Left ventricle myocardium inferior (tissue), 1 donor: ENCODE data around the gene C10orf90. TPM values are rescaled to one million over a fixed set of nuclear protein-coding genes. Genes with fewer than 3 reads are reported as not detected.

Source experiments
- DNase-seq: peaks from one replicate; pipeline ENCODE4 v3.0.0-alpha.2; 2020
- H3K27ac ChIP-seq: fragments of 200-600 bp; replicated peaks from 2 replicates; pipeline ENCODE4 v1.8.0; 2021
- H3K27me3 ChIP-seq: fragments of 200-600 bp; 2 replicates; pipeline ENCODE4 v1.8.0; 2021; ENCODE audit warnings: low read depth
- H3K36me3 ChIP-seq: fragments of 200-600 bp; 2 replicates; pipeline ENCODE4 v1.8.0; 2021
- H3K4me1 ChIP-seq: fragments of 200-600 bp; 2 replicates; pipeline ENCODE4 v1.8.0; 2021
- H3K4me3 ChIP-seq: fragments of 200-600 bp; 2 replicates; pipeline ENCODE4 v1.8.0; 2021; ENCODE audit warnings: mild to moderate bottlenecking, moderate library complexity
- H3K9me3 ChIP-seq: fragments of 200-600 bp; replicated peaks from 2 replicates; pipeline ENCODE4 v1.8.0; 2021
- intact Hi-C: fragments of 100-400 bp; cut with micrococcal nuclease; formaldehyde crosslinking; loops from one replicate; pipeline ENCODE4 v1.11.0; 2022
- total RNA-seq: library from RNA; stranded (reverse); fragmentation: NEBNext Ultra II Directional; extraction: Animal tissue kit (Norgen Biotek cat#: 25700); gene quantifications from one replicate; pipeline ENCODE4 v1.2.1, GENCODE V29; 2021
- TF ChIP-seq, protein P1 (sequence below): fragments of 200-600 bp; IDR thresholded peaks from 2 replicates; pipeline ENCODE4 v1.8.0; 2021; ENCODE audit warnings: antibody characterized with exemption, mild to moderate bottlenecking, borderline replicate concordance
- donor health status: DM: no; HTN: yes; CAD: no; lungs with severe emphysema.

Gene C10orf90
- total RNA-seq, 1 donor from 2014 or later = not detected

DNA sequence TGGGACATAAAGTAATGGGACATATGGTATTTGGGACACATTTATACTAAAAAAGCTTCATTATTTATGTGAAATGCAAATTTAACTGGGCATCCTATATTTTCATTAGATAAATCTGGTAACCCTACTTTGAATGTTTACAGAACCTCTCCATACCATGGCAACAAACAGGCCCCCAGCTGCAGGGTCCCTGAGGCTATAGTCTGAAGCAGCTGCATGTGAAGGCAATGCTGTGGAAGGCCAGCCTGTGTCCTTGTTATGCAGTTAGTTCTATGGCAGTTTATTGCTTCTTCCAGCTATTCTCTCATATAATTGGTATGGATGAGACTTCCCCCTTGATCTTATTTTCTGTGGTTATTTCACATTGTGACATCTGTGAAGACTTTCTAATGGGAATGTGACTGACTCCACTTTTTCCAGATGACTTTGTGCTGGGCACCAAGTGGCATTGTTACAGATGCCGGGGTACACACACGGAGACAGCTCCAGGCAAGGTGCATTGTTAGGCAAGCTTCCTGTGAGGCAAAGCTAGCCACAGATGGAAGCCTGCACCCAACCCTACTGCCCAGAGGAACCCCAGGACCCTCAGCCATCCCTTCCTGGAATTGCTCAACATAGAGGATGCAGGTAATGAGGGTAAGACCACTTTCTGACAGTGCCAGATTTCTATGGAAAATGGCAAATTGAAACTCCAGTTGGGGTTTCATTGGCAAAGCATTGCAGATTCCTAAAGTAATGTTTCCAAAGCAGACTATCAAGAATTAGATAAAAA lies 232.7 kb downstream of the C10orf90 start:
- Histone ChIP-seq H3K4me3 (no peak overlapping the region), H3K27me3 (peaks cover 29% of the 10 kb centered on the region), H3K36me3 (no peaks in the 10 kb centered on the region), H3K4me1 (no peaks in the 10 kb centered on the region), H3K27ac (no peak overlapping the region), H3K9me3 (peaks cover 27% of the 10 kb centered on the region)
- intact Hi-C loops = no loop called here
- DNase-seq = no peak
- TF ChIP-seq, protein P1, sequence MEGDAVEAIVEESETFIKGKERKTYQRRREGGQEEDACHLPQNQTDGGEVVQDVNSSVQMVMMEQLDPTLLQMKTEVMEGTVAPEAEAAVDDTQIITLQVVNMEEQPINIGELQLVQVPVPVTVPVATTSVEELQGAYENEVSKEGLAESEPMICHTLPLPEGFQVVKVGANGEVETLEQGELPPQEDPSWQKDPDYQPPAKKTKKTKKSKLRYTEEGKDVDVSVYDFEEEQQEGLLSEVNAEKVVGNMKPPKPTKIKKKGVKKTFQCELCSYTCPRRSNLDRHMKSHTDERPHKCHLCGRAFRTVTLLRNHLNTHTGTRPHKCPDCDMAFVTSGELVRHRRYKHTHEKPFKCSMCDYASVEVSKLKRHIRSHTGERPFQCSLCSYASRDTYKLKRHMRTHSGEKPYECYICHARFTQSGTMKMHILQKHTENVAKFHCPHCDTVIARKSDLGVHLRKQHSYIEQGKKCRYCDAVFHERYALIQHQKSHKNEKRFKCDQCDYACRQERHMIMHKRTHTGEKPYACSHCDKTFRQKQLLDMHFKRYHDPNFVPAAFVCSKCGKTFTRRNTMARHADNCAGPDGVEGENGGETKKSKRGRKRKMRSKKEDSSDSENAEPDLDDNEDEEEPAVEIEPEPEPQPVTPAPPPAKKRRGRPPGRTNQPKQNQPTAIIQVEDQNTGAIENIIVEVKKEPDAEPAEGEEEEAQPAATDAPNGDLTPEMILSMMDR = no peak

DNA sequence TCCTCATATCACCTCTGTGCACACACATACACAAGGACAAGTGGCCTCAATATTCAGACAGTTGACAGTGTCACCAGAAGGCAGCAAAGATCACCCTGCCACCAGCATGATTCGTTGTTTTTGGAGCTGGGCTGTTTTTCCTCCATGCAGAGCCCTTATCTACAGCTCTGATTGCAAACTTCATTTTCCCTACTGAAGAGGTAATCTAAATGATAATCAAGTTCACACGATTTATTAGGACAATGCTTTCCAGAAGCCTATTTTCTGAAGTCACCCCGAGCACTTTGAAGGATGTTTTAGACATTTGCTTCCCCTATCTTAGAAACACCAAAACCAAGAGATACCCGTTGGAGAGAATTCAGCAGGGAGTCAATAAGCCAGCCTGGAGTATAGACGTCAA lies 236.3 kb downstream of the C10orf90 start:
- H3K4me3 ChIP-seq = no peak overlapping the region
- H3K27ac ChIP-seq = no peak overlapping the region
- peaks cover 39% of the 10 kb centered on the region for H3K27me3 ChIP-seq
- no peak for DNase-seq
- H3K9me3 ChIP-seq = peaks cover 16% of the 10 kb centered on the region
- intact Hi-C loops = no loop called here
- H3K36me3 ChIP-seq = no peaks in the 10 kb centered on the region
- TF ChIP-seq, protein P1 = no peak
- H3K4me1 ChIP-seq = no peaks in the 10 kb centered on the region

DNA sequence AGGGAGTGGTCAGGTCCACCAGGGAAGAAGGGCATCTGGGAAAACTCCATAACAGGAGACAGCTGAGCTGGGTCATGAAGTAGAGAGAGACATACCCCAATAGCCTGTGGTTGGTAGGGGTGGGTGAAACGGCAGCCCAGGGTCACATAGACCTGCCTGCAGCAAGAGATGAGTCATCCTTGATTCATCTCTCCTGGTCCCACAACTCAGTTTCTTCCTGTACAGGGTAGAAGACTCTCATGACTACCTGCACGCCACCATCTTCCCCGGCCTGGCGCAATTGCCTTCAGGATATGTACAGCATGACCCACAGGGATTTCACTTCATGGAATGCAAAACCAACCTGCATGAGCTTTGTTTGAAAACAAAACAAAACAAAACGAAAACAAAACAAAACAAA lies 237.1 kb downstream of the C10orf90 start:
- intact Hi-C loops = no loop called here
- no peak overlapping the region for H3K4me3 ChIP-seq
- TF ChIP-seq, protein P1 = no peak
- H3K27me3 ChIP-seq = peaks cover 48% of the 10 kb centered on the region
- no peaks in the 10 kb centered on the region for H3K36me3 ChIP-seq
- no peak overlapping the region for H3K27ac ChIP-seq
- no peaks in the 10 kb centered on the region for H3K4me1 ChIP-seq
- peaks cover 8% of the 10 kb centered on the region for H3K9me3 ChIP-seq
- no peak for DNase-seq

DNA sequence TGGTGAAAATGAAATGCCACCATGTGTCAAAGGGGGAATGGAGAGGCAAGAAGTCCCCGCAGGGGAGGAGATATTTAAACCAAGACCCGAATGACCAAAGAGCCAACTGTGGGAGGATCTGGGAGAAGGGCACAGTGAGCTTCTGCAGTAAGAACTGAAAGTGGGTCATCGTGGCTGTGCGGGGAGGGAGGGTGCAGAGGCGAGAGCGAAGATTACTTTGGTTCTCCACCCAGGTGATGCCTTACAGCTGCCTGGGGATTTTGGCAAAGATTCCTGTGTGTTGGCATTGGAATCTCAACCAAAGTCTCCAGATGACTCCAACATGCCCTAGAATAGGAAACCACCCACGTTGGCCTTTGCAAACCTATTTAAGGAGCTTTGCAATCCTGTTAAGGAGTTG lies 238.0 kb downstream of the C10orf90 start:
- Histone ChIP-seq H3K4me3 (no peak overlapping the region), H3K27ac (no peak overlapping the region), H3K4me1 (no peaks in the 10 kb centered on the region), H3K9me3 (peaks cover under 1% of the 10 kb centered on the region), H3K27me3 (peaks cover 56% of the 10 kb centered on the region), H3K36me3 (no peaks in the 10 kb centered on the region)
- TF ChIP-seq, protein P1 = no peak
- DNase-seq = no peak
- intact Hi-C loops = no loop called here

DNA sequence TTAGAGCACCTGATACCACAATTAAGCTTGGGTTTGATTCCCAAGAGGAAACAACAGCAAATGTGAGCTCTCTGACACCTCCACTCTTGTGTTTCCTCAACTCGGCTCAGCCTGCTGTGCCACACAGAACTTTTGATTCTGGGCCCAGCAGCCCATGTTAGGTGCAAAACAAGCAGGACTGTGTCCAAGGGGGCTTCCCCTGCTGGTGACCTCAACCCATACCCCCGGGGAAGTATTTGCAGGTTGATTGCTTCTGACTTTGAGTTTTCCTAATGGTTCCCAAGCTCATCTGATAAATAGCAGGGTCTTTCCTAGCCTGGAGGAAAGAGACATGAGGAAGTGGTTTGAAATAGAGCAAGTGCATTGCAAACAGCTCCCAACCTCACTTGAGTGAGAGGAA lies 238.7 kb downstream of the C10orf90 start:
- intact Hi-C loops = no loop called here
- DNase-seq = no peak
- H3K27ac ChIP-seq = no peak overlapping the region
- peaks cover 61% of the 10 kb centered on the region for H3K27me3 ChIP-seq
- H3K36me3 ChIP-seq = no peaks in the 10 kb centered on the region
- H3K4me1 ChIP-seq = no peaks in the 10 kb centered on the region
- no peak overlapping the region for H3K4me3 ChIP-seq
- no peaks in the 10 kb centered on the region for H3K9me3 ChIP-seq
- TF ChIP-seq, protein P1 = no peak
